Measurements from ENCODE around the gene ACAP3. TPM values are rescaled to one million over a fixed set of nuclear protein-coding genes. Genes with fewer than 3 reads are reported as not detected.

Gene ACAP3
- total and polyA plus RNA-seq, 10 of the 15 experiments (the other 5 are each of a cell fraction or from before 2014, with no cell fraction given) = 0.05 to 34.2 (median 7.1) TPM

- no peak overlapping the region for H2AFZ ChIP-seq (ENCODE audit: control insufficient read depth, low read depth, low read length)
- H3K27me3 ChIP-seq (replicated peaks in 1 of 2; ENCODE audit: control insufficient read depth in 2 of 2, insufficient read depth in 2 of 2, low read length in 1 of 2) = no peaks in the 10 kb centered on the region
- H4K20me1 ChIP-seq (ENCODE audit: control insufficient read depth, insufficient read depth) = no peaks in the 10 kb centered on the region
- no peak overlapping the region for H3K27ac ChIP-seq (ENCODE audit: control insufficient read depth, insufficient read depth)
- no peak for TF ChIP-seq LARP7 (IDR thresholded peaks at IDR 0.05)
- no peak for TF ChIP-seq FOXM1 (IDR thresholded peaks at IDR 0.05; ENCODE audit: low read depth, low read length)
- TF ChIP-seq CREM (IDR thresholded peaks at IDR 0.05; ENCODE audit: low read depth) = no peak
- no peak for TF ChIP-seq HDGF (IDR thresholded peaks at IDR 0.05)
- ATAC-seq (no peak), DNase-seq (ENCODE audit: low read depth, low spot score) (no peak), FAIRE-seq (no peak)
- no peak overlapping the region for H3K4me2 ChIP-seq (ENCODE audit: control insufficient read depth, insufficient read depth)
- 93% methylated on average over 26 of the region's 26 CpGs for WGBS (ENCODE audit: insufficient coverage, insufficient replicate concordance, low lambda C conversion rate, missing lambda C conversion rate)
- H3K4me3 ChIP-seq = no peak overlapping the region
- H3K9ac ChIP-seq (ENCODE audit: control insufficient read depth, insufficient read depth, low read length) = no peak overlapping the region
- no peaks in the 10 kb centered on the region for H3K4me1 ChIP-seq (ENCODE audit: control insufficient read depth, insufficient read depth, low read length)
- BruUV-seq (replicated peaks) = no TSS peak
- ChIA-PET RAD21 (ENCODE audit: unreplicated experiment) (no interaction called here), CTCF (no interaction called here), SMC1A (ENCODE audit: uncharacterized antibody, unreplicated experiment) (no interaction called here), POLR2A (no interaction called here)
- peaks cover 0 to 5% of the 10 kb centered on the region in 2 experiments for H3K36me3 ChIP-seq (ENCODE audit: control insufficient read depth in 2 of 2, insufficient read depth in 2 of 2, low read length in 1 of 2)
- no peaks in the 10 kb centered on the region for H3K79me2 ChIP-seq (ENCODE audit: control insufficient read depth, insufficient read depth, low read length)
- intact Hi-C loops (cut with micrococcal nuclease; ENCODE audit: unreplicated experiment) (no loop called here), in situ Hi-C loops (cut with MboI) (no loop called here)
- H3K9me3 ChIP-seq (replicated peaks; ENCODE audit: control insufficient read depth, insufficient read depth, low read length) = no peaks in the 10 kb centered on the region
These were observed 28.7 kb upstream of the ACAP3 start for GRCh38 chr1:1336446-1336845.

GRCh38 chr1:1335792-1336248 is 28.1 kb upstream of the ACAP3 start:
- H3K27me3 ChIP-seq (replicated peaks in 1 of 2; ENCODE audit: control insufficient read depth in 2 of 2, insufficient read depth in 2 of 2, low read length in 1 of 2) = no peaks in the 10 kb centered on the region
- H3K27ac ChIP-seq (ENCODE audit: control insufficient read depth, insufficient read depth) = no peak overlapping the region
- in situ Hi-C loops (cut with MboI) (no loop called here), intact Hi-C loops (cut with micrococcal nuclease; ENCODE audit: unreplicated experiment) (no loop called here)
- no peak for DNase-seq (ENCODE audit: low read depth, low spot score)
- no peaks in the 10 kb centered on the region for H3K79me2 ChIP-seq (ENCODE audit: control insufficient read depth, insufficient read depth, low read length)
- ChIA-PET RAD21 (ENCODE audit: unreplicated experiment) (no interaction called here), CTCF (no interaction called here), SMC1A (ENCODE audit: uncharacterized antibody, unreplicated experiment) (no interaction called here), POLR2A (no interaction called here)
- no peaks in the 10 kb centered on the region for H4K20me1 ChIP-seq (ENCODE audit: control insufficient read depth, insufficient read depth)
- H3K4me3 ChIP-seq = no peak overlapping the region
- no TSS peak for BruUV-seq (replicated peaks)
- H3K36me3 ChIP-seq (ENCODE audit: control insufficient read depth in 2 of 2, insufficient read depth in 2 of 2, low read length in 1 of 2) = peaks cover 0 to 3% of the 10 kb centered on the region in 2 experiments; a peak in 3 of 4 replicates
- no peak for ATAC-seq
- H3K9ac ChIP-seq (ENCODE audit: control insufficient read depth, insufficient read depth, low read length) = no peak overlapping the region
- H2AFZ ChIP-seq (ENCODE audit: control insufficient read depth, low read depth, low read length) = no peak overlapping the region
- WGBS (ENCODE audit: insufficient coverage, insufficient replicate concordance, low lambda C conversion rate, missing lambda C conversion rate) = 93% methylated on average over 13 of the region's 21 CpGs
- H3K4me2 ChIP-seq (ENCODE audit: control insufficient read depth, insufficient read depth) = no peak overlapping the region
- FAIRE-seq = no peak
- H3K9me3 ChIP-seq (replicated peaks; ENCODE audit: control insufficient read depth, insufficient read depth, low read length) = no peaks in the 10 kb centered on the region
- no peaks in the 10 kb centered on the region for H3K4me1 ChIP-seq (ENCODE audit: control insufficient read depth, insufficient read depth, low read length)
- TF ChIP-seq JUNB (IDR thresholded peaks at IDR 0.05) (no peak), HDAC2 (IDR thresholded peaks at IDR 0.05) (no peak), POLR2A (IDR thresholded peaks at IDR 0.05; ENCODE audit: low read depth, low read length) (no peak; the same call in 1 of the 2 replicates), NFIC (IDR thresholded peaks at IDR 0.05; ENCODE audit: low read depth, low read length) (no peak), KLF5 (IDR thresholded peaks at IDR 0.05; ENCODE audit: partially characterized antibody) (no peak), SREBF2 (IDR thresholded peaks at IDR 0.05; ENCODE audit: low read length) (no peak), JUND (IDR thresholded peaks at IDR 0.05; ENCODE audit: low read depth, low read length) (no peak), ZBTB4 (CRISPR knock-in tag; IDR thresholded peaks at IDR 0.05) (no peak), KDM1A (IDR thresholded peaks at IDR 0.05; ENCODE audit: borderline replicate concordance) (no peak), ZNF207 (IDR thresholded peaks at IDR 0.05; ENCODE audit: borderline replicate concordance) (no peak), SMARCA5 (IDR thresholded peaks at IDR 0.05) (no peak), EZH2 (IDR thresholded peaks at IDR 0.05; ENCODE audit: borderline replicate concordance, control insufficient read depth, low read depth, low read length) (no peak)
